Effector CD8-positive, alpha-beta T cell (primary cell): ENCODE data around the gene FBXO48.
"Not testable (repeated sequence)": the region's sequence is repeated elsewhere in the genome, so short reads cannot be mapped to it uniquely, and the experiment has no call there.

Experiments
- DNase-seq: peaks from one replicate; lab custom pipeline; 2025; lab: John Stamatoyannopoulos, UW

Gene FBXO48

GRCh38 chr2:68472796-68473414, 5.8 kb upstream of the FBXO48 start:
- DNase-seq = no peak

DNA sequence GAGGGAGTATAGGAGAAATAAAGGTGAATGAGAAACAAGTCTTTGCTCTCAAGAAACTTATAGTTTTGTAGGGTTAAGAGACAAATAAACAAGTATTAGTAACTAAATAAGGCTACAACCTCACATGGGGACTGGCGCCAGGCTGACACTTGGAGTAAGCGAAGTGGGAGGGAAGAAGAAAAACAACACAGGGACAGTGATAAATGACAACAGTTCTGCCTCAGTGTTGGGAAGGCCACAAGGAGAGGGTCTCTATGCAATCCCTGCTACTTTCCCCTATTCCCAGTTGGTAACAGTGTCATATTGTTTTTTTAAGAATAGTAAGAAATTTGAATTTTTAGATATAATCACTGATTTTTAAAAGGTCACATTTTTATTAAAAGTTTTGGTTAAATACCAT, 4.3 kb upstream of the FBXO48 start:
- no peak for DNase-seq

- DNase-seq = no peak
These were observed 2.8 kb upstream of the FBXO48 start for GRCh38 chr2:68469935-68470334.

GRCh38 chr2:68468801-68469200, 1.7 kb upstream of the FBXO48 start:
- no peak for DNase-seq

DNA sequence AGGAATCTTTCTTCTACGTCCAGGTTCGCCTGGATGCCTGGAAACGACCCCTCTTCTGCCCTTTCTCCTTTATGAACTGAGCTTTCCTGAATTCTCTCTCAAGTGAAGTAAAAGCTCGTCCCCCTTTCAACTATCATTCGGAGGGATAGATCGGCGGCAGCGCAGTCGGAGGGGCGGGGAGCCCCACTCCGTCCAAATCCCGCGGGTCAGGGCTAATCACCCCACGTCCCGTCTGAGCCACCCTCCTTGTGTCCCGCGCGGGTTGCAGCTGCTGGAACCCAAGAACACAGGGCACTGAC, 367 bp downstream of the FBXO48 start:
- DNase-seq = no peak

DNA sequence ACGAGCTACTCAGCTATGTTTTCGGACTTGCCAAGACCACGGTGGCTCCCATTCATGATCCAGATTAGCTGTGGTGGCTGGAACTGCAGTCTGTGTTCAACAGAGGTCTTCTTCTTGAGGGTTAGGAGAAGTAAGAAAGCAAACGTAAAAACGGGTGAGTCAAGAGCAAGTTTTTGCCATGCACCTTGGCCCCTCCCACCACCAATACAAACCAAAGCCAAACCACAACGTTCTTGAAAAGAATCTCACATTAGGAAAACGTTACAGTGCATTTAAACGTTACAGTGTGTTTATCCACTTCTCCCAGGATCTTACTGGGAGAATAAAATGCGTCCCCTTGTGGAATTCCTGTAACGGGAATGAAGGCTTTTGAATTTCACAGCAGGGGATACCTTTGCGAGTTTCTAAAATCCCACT, 725 bp downstream of the FBXO48 start:
- peak; percentile 39 for DNase-seq

DNA sequence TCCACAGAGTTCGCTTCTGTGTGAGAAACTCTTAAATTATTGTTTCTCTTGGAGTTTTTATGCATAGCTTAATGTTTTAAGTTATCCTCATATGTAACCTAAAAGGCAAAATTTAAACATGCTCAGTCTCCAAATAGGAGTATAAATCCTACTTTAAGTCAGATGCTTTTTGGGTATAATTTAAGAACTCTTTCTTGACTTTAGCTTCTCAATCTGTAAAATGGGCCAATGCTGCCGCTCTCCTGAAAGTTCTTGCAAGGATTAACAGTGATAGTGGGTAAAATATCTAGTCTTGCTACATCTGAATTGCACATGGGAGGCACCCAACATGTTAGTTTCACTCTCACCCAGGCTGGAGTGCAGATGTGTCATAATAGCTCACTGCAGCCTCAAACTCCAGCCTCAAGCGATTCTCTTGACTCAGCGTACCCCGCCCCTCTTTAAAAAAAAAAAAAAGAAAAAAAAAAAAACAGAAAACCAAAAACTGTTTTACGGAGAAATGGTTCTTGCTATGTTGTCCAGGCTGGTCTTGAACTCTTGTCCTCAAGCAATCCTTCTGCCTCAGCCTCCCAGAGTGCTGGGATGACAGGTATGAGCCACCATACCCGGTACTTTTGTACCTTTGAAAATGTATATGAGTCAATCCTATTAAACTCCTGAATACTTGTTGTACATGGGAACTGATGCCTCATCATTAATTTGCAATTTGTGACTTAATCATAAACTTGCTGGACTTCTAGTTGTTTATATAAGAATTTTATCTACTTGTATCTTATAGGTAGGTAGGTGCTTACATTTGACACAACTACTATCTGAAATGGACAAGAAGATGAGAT, 1.8 kb downstream of the FBXO48 start:
- DNase-seq = no peak

DNA sequence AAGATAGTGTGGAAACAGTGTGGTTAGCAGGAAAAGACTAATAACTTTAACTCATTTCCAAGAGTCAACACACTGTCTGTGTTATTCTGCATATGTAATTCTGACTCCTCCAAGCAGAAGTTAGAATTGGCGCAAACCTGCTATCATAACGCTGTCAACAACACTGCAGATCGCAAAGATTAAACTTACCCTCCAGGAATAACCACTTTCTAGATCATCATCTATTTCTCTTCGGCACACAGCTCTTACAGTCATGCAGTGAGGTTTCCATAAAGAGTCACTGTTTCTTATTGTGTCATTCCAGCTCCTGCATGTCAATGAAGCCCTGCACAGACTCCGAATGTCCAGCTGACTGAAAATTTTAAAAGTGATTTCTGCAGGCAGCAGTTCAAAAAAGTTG, 2.4 kb downstream of the FBXO48 start:
- no peak for DNase-seq

- no peak for DNase-seq
These were observed 3.7 kb downstream of the FBXO48 start for GRCh38 chr2:68463287-68463877.

- no peak for DNase-seq
These were observed 8.1 kb downstream of the FBXO48 start for GRCh38 chr2:68458981-68459380.

GRCh38 chr2:68456198-68456597, 10.9 kb downstream of the FBXO48 start:
- DNase-seq = no peak

- no peak for DNase-seq
These were observed 12.4 kb downstream of the FBXO48 start for GRCh38 chr2:68454719-68455118.

GRCh38 chr2:68453761-68454360, 13.2 kb downstream of the FBXO48 start:
- DNase-seq = no peak

- DNase-seq = no peak
These were observed 14.8 kb downstream of the FBXO48 start for GRCh38 chr2:68452158-68452900.

DNA sequence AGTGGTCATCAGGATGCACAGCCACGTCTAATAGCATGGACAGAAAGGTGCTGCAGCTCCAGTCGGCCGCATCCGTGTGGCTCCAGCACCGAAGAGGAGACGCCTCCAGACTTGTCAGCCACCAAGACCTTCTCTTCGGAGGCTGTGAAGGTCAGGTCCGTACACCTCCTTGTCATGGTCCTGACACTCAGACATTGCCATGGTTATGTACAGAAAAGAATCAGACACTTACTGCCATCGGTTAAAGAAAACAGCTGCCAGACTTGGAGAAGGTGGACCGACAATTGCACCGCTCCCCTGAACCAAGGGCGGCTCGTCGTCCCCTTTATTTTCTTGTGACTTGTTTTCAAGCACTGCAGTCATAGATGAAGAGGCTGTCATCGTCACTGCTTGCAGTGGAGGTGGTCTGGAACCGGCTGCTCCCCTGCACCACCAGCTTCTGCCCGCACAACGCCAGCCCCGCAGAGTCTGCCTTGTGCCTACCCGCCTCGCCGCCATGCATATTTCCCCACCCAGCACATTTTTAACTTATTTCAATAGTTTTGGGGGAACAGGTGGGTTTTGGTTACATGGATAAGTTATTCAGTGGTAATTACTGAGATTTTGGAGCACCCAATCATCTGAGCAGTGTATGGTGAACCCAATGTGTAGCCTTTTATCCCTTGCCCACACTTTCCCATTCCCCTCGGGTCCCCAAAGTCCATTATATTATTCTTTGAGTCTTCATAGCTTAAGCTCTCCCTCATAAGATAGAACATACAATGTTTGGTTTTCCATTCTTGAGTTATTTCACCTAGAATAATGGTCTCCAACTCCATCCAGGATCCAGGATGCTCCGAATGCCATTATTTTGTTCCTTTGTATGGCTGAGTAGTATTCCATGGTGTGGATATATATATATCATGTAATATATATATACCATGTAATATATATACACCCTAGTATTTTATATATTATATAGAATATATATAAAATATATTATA, 18.1 kb downstream of the FBXO48 start:
- DNase-seq = no peak

- no peak for DNase-seq
These were observed 20.0 kb downstream of the FBXO48 start for GRCh38 chr2:68447118-68447517.

GRCh38 chr2:68446425-68446824, 20.7 kb downstream of the FBXO48 start:
- not testable (repeated sequence) for DNase-seq

DNA sequence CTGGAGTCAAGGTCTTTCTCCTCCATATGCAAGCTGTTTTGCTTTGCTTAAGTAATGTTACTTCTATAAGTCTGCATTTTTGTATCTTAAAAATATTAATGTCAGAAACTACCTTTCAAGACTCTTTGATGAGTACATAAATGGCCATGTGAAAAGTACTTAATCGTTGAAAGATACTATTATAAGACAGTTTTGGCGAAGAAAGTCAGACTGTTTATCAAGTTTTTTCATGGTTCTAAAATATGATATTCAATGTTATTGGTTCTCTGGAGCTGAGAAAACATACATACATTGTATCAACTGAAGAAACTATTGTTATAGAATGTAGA, 25.1 kb downstream of the FBXO48 start:
- DNase-seq = no peak

GRCh38 chr2:68441179-68441993, 25.7 kb downstream of the FBXO48 start:
- DNase-seq = peak; percentile 72
